ENCODE results near the gene SARS1. TPM values are rescaled to one million over a fixed set of nuclear protein-coding genes. Genes with fewer than 3 reads are reported as not detected.

Gene SARS1
- total RNA-seq, 4 donors from 2014 or later: 164 to 264 (median 200) TPM

- no peak overlapping the region for H3K4me3 ChIP-seq (replicated peaks in 1 of 3)
- 82 to 92% methylated on average over 7 of the region's 7 CpGs for WGBS, 2 donors
- no peaks in the 10 kb centered on the region for H3K4me1 ChIP-seq
- intact Hi-C loops (cut with DNase I): no loop called here
- TF ChIP-seq CTCF (IDR thresholded peaks at IDR 0.05): no peak
- no peak for TF ChIP-seq POLR2A (IDR thresholded peaks at IDR 0.05)
- no peaks in the 10 kb centered on the region for H3K9me3 ChIP-seq
- no peak overlapping the region for H3K27ac ChIP-seq
- no peak for DNase-seq
- H3K36me3 ChIP-seq: no peaks in the 10 kb centered on the region
- H3K27me3 ChIP-seq: no peaks in the 10 kb centered on the region
These were observed 6.1 kb upstream of the SARS1 start for GRCh38 chr1:109207467-109208103.

- WGBS, 2 donors: 76 to 83% methylated on average over 7 of the region's 7 CpGs
- no peaks in the 10 kb centered on the region for H3K27me3 ChIP-seq
- no peaks in the 10 kb centered on the region for H3K9me3 ChIP-seq
- peaks cover 2 to 4% of the 10 kb centered on the region in 2 donors for H3K4me1 ChIP-seq
- intact Hi-C loops (cut with DNase I): no loop called here
- H3K4me3 ChIP-seq (replicated peaks in 1 of 3): no peak overlapping the region
- H3K27ac ChIP-seq: no peak overlapping the region
- DNase-seq: no peak
- TF ChIP-seq CTCF (IDR thresholded peaks at IDR 0.05): no peak
- no peak for TF ChIP-seq POLR2A (IDR thresholded peaks at IDR 0.05)
- H3K36me3 ChIP-seq: no peaks in the 10 kb centered on the region
These were observed 5.3 kb upstream of the SARS1 start for GRCh38 chr1:109208394-109208793.

GRCh38 chr1:109208836-109209463 lies 4.8 kb upstream of the SARS1 start:
- Histone ChIP-seq H3K27ac (no peak overlapping the region), H3K36me3 (no peaks in the 10 kb centered on the region), H3K9me3 (no peaks in the 10 kb centered on the region), H3K4me3 (replicated peaks in 1 of 3) (no peak overlapping the region), H3K27me3 (no peaks in the 10 kb centered on the region), H3K4me1 (peaks cover 3 to 5% of the 10 kb centered on the region in 2 donors)
- WGBS, 2 donors: 75 to 80% methylated on average over 9 of the region's 9 CpGs
- no peak for DNase-seq
- TF ChIP-seq CTCF (IDR thresholded peaks at IDR 0.05): no peak
- no peak for TF ChIP-seq POLR2A (IDR thresholded peaks at IDR 0.05)
- intact Hi-C loops (cut with DNase I): no loop called here

GRCh38 chr1:109210058-109210457 lies 3.7 kb upstream of the SARS1 start:
- H3K9me3 ChIP-seq: no peaks in the 10 kb centered on the region
- peaks cover 3 to 5% of the 10 kb centered on the region in 2 donors for H3K4me1 ChIP-seq
- WGBS, 2 donors: 84 to 86% methylated on average over 8 of the region's 8 CpGs
- H3K36me3 ChIP-seq: no peaks in the 10 kb centered on the region
- H3K27ac ChIP-seq: no peak overlapping the region
- DNase-seq: no peak
- no peaks in the 10 kb centered on the region for H3K27me3 ChIP-seq
- H3K4me3 ChIP-seq (replicated peaks in 1 of 3): no peak overlapping the region
- no peak for TF ChIP-seq CTCF (IDR thresholded peaks at IDR 0.05)
- TF ChIP-seq POLR2A (IDR thresholded peaks at IDR 0.05): no peak
- intact Hi-C loops (cut with DNase I): no loop called here

GRCh38 chr1:109213345-109213823 lies 334 bp upstream of the SARS1 start:
- peaks cover 18 to 30% of the 10 kb centered on the region in 2 donors for H3K4me1 ChIP-seq
- intact Hi-C loops (cut with DNase I): no loop called here
- 30 to 32% methylated on average over 9 to 10 of the region's 10 CpGs for WGBS, 2 donors

More at GRCh38 chr1:109213345-109213823, 334 bp upstream of the SARS1 start:
- H3K9me3 ChIP-seq: no peaks in the 10 kb centered on the region
- TF ChIP-seq POLR2A (IDR thresholded peaks at IDR 0.05): no peak
- TF ChIP-seq CTCF (IDR thresholded peaks at IDR 0.05): no peak
- H3K27ac ChIP-seq: peak overlapping the region; percentile 74 to 92 (median 81)
- no peaks in the 10 kb centered on the region for H3K36me3 ChIP-seq
- no peaks in the 10 kb centered on the region for H3K27me3 ChIP-seq
- H3K4me3 ChIP-seq (replicated peaks in 1 of 3): peak overlapping the region in 2 of 3 donors; percentile 55 to 69
- no peak for DNase-seq

Measured in thyroid gland (tissue), 4 donors.